H1 (cell line): ENCODE data around the gene MYO5B. TPM values are rescaled to one million over a fixed set of nuclear protein-coding genes. Genes with fewer than 3 reads are reported as not detected.

Experiments used
- SP2 ChIP-seq: IDR thresholded peaks from 2 replicates; pipeline ENCODE4 v1.6.1; 2012; ENCODE audit warnings: mild to moderate bottlenecking, low read length, inconsistent platforms
- polyA plus RNA-seq, 7 experiments: library from polyadenylated mRNA; depleted of rRNA in 3 of 7; stranded (reverse) in 5 of 7; unstranded in 2 of 7; fragments of >200 nt in 5 of 7; fragments of 200-250 nt in 2 of 7; gene quantifications; 1 replicate in 5 of 7; 2 replicates in 1 of 7; 4 replicates in 1 of 7; pipeline versions ENCODE4 v1.2.1 to v1.2.3, GENCODE V29; 2011 to 2013; ENCODE audit warnings: missing spikeins in 2 of 7, mixed read lengths in 2 of 7
- total RNA-seq: library from RNA; stranded (reverse); fragmentation: NEBNext Ultra II Directional; extraction: Animal tissue kit (Norgen Biotek cat#: 25700); gene quantifications from 2 replicates; pipeline ENCODE4 v1.2.1, GENCODE V29; 2021
- TF ChIP-seq, protein P1 (sequence below): fragments of 300-600 bp; sonication (generic); IDR thresholded peaks from 2 replicates; pipeline ENCODE4 v1.7.1; 2012; ENCODE audit warnings: low read length, moderate library complexity, mild to moderate bottlenecking, inconsistent platforms; ENCODE audit not compliant: insufficient replicate concordance

MYO5B gene
- total and polyA plus RNA-seq, 2 of the 8 experiments (the other 6 are each of a cell fraction or from before 2014, with no cell fraction given), result 6.4 to 7.7 TPM

DNA sequence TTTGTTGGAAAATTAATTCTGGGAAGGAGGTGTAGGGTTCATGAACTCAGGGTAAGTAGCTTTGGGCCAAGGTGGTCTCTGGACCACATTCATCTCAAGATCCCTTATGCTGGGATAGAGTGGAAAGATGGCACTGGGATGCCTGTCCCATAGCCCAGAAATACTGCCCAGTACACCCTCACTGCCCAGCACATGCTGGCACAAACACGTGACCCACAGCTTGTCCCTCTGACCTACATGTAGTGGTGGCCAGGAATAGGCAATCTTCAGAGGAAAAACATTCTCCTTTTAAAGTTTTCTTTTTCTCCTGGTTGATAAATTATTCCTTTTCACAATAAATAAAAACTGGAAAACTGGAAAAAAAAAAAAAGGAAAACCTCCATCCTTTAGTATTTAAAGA lies 246.0 kb downstream of the MYO5B start (continued):
- TF ChIP-seq, protein P1, sequence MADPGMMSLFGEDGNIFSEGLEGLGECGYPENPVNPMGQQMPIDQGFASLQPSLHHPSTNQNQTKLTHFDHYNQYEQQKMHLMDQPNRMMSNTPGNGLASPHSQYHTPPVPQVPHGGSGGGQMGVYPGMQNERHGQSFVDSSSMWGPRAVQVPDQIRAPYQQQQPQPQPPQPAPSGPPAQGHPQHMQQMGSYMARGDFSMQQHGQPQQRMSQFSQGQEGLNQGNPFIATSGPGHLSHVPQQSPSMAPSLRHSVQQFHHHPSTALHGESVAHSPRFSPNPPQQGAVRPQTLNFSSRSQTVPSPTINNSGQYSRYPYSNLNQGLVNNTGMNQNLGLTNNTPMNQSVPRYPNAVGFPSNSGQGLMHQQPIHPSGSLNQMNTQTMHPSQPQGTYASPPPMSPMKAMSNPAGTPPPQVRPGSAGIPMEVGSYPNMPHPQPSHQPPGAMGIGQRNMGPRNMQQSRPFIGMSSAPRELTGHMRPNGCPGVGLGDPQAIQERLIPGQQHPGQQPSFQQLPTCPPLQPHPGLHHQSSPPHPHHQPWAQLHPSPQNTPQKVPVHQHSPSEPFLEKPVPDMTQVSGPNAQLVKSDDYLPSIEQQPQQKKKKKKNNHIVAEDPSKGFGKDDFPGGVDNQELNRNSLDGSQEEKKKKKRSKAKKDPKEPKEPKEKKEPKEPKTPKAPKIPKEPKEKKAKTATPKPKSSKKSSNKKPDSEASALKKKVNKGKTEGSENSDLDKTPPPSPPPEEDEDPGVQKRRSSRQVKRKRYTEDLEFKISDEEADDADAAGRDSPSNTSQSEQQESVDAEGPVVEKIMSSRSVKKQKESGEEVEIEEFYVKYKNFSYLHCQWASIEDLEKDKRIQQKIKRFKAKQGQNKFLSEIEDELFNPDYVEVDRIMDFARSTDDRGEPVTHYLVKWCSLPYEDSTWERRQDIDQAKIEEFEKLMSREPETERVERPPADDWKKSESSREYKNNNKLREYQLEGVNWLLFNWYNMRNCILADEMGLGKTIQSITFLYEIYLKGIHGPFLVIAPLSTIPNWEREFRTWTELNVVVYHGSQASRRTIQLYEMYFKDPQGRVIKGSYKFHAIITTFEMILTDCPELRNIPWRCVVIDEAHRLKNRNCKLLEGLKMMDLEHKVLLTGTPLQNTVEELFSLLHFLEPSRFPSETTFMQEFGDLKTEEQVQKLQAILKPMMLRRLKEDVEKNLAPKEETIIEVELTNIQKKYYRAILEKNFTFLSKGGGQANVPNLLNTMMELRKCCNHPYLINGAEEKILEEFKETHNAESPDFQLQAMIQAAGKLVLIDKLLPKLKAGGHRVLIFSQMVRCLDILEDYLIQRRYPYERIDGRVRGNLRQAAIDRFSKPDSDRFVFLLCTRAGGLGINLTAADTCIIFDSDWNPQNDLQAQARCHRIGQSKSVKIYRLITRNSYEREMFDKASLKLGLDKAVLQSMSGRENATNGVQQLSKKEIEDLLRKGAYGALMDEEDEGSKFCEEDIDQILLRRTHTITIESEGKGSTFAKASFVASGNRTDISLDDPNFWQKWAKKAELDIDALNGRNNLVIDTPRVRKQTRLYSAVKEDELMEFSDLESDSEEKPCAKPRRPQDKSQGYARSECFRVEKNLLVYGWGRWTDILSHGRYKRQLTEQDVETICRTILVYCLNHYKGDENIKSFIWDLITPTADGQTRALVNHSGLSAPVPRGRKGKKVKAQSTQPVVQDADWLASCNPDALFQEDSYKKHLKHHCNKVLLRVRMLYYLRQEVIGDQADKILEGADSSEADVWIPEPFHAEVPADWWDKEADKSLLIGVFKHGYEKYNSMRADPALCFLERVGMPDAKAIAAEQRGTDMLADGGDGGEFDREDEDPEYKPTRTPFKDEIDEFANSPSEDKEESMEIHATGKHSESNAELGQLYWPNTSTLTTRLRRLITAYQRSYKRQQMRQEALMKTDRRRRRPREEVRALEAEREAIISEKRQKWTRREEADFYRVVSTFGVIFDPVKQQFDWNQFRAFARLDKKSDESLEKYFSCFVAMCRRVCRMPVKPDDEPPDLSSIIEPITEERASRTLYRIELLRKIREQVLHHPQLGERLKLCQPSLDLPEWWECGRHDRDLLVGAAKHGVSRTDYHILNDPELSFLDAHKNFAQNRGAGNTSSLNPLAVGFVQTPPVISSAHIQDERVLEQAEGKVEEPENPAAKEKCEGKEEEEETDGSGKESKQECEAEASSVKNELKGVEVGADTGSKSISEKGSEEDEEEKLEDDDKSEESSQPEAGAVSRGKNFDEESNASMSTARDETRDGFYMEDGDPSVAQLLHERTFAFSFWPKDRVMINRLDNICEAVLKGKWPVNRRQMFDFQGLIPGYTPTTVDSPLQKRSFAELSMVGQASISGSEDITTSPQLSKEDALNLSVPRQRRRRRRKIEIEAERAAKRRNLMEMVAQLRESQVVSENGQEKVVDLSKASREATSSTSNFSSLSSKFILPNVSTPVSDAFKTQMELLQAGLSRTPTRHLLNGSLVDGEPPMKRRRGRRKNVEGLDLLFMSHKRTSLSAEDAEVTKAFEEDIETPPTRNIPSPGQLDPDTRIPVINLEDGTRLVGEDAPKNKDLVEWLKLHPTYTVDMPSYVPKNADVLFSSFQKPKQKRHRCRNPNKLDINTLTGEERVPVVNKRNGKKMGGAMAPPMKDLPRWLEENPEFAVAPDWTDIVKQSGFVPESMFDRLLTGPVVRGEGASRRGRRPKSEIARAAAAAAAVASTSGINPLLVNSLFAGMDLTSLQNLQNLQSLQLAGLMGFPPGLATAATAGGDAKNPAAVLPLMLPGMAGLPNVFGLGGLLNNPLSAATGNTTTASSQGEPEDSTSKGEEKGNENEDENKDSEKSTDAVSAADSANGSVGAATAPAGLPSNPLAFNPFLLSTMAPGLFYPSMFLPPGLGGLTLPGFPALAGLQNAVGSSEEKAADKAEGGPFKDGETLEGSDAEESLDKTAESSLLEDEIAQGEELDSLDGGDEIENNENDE, result no peak
- TF ChIP-seq SP2, result no peak
